ENCODE data around the gene NAA35.

NAA35 gene

DNA sequence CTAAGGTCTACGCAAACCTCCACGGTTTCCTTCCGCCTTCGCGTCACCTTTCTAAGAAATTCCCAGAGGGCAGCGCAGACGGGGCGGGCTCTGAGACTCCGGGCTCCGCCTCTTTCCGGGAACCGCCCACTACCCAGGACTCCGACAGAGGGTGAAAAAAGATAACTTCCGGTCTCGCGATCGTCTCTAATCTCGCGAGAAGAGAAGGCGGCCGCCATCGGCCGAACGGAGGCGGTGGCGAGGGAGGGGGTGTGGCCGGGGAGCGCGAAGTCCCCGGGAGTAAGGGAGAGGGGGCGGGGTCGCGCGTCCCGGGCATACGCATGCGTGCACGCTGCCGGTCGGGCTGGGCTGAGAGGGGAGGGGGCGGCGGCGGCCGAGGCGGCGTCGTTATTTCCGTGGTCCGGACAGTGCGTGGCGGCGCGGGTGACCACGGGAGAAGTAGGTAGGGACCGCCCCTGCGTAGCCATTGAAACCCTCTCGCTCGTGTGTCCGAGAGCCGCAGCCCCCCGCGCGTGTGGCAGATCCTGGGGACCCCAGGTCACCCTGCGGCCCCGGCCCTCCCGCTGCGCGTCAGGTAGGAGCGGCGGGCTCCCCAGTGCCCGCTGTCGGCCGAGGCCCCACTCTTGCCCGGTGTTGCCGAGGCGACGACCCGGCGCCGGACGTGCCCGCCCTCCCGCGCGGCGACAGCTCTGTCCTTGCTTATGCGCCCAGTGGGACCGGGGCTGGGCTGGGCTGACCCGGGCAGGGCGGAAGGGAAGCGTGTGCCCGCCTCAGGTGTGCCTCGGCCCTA, at the start of gene NAA35:
Gene NAA35 (plus strand): TSS at position 315 of the 790 bp plus-strand sequence. CDS start 1,014 bp downstream, outside the sequence.
- Histone ChIP-seq H3K9ac (ENCODE audit: low read length) (peak within 1 kb of the TSS; percentile 84), H3K36me3 (ENCODE audit: control insufficient read depth, insufficient read depth, low read length) (no peaks in the 10 kb centered on the region), H3K4me1 (ENCODE audit: control insufficient read depth, insufficient read depth, low read length) (peaks cover 10% of the 10 kb centered on the region)

DNA sequence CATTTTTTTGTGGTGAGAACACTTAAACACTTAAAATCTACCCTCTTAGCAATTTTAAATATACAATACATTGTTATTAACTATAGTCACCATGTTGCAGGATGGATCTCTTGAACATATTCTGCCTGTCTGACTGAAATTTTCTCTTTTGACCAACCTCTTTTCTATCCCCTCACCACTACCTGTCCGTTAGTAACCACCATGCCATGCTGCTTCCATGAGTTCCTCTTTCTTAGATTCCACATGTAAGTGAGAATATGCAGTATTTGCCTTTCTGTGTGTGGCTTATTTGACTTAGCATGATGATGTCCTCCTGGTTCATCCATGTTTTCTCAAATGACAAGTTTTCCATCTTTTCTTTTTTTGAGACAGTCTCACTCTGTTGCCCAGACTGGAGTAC, 48.5 kb upstream of the NAA35 start:
- Histone ChIP-seq H3K4me1 (ENCODE audit: control insufficient read depth, insufficient read depth, low read length) (no peaks in the 10 kb centered on the region), H3K36me3 (ENCODE audit: control insufficient read depth, insufficient read depth, low read length) (no peaks in the 10 kb centered on the region), H3K4me3 (ENCODE audit: low read length) (no peak overlapping the region), H3K9ac (ENCODE audit: low read length) (no peak overlapping the region), H3K9me3 (ENCODE audit: control insufficient read depth, low read length) (no peaks in the 10 kb centered on the region), H3K27me3 (ENCODE audit: control insufficient read depth, insufficient read depth, low read length) (no peaks in the 10 kb centered on the region)

More for the DNA sequence above, at the start of gene NAA35:
- Histone ChIP-seq H3K27me3 (ENCODE audit: control insufficient read depth, insufficient read depth, low read length) (no peaks in the 10 kb centered on the region), H3K9me3 (ENCODE audit: control insufficient read depth, low read length) (no peaks in the 10 kb centered on the region), H3K4me3 (ENCODE audit: low read length) (peak within 1 kb of the TSS; percentile 60)

DNA sequence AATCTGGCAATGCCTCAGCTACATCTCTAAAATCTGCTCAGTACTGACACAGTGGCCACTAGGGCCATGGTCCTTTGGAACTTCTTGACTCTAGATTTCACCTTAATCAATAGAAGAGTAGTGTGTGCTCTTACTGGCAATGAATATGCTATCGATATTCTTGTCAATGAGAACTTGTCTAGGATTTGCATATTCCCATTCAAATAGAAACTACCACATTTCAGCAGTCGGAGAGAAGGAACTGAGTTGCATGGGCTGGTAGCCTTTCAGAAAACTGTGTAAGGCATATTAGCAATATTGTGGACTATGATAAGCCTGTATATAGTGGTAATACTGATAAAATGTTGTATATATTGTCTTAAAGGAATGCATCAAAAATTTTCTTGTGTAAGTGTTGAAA, 45.3 kb upstream of the NAA35 start:
- Histone ChIP-seq H3K9me3 (ENCODE audit: control insufficient read depth, low read length) (no peaks in the 10 kb centered on the region), H3K36me3 (ENCODE audit: control insufficient read depth, insufficient read depth, low read length) (no peaks in the 10 kb centered on the region), H3K4me3 (ENCODE audit: low read length) (no peak overlapping the region), H3K27me3 (ENCODE audit: control insufficient read depth, insufficient read depth, low read length) (no peaks in the 10 kb centered on the region), H3K4me1 (ENCODE audit: control insufficient read depth, insufficient read depth, low read length) (no peaks in the 10 kb centered on the region), H3K9ac (ENCODE audit: low read length) (no peak overlapping the region)

DNA sequence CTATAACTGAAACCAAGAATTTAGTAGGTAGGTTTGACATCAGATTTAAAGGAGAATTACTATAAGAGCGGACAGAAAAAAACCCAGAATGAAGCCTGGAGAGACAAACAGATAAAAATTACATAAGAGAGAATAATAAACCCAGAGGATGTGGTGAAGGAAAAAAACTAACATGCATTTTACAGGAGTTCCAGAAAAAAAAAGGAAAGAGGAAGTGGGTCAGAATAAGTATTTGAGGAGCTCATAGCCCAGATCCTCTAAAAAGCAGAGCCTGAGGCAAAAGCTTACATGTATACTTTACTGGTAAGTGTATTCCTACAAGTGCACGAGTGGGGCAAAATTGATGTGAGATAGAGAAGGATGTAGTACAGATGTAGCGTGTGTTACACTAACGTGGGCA, 43.1 kb upstream of the NAA35 start:
- Histone ChIP-seq H3K27me3 (ENCODE audit: control insufficient read depth, insufficient read depth, low read length) (no peaks in the 10 kb centered on the region), H3K9ac (ENCODE audit: low read length) (no peak overlapping the region), H3K9me3 (ENCODE audit: control insufficient read depth, low read length) (no peaks in the 10 kb centered on the region), H3K36me3 (ENCODE audit: control insufficient read depth, insufficient read depth, low read length) (no peaks in the 10 kb centered on the region), H3K4me3 (ENCODE audit: low read length) (no peak overlapping the region), H3K4me1 (ENCODE audit: control insufficient read depth, insufficient read depth, low read length) (no peaks in the 10 kb centered on the region)

DNA sequence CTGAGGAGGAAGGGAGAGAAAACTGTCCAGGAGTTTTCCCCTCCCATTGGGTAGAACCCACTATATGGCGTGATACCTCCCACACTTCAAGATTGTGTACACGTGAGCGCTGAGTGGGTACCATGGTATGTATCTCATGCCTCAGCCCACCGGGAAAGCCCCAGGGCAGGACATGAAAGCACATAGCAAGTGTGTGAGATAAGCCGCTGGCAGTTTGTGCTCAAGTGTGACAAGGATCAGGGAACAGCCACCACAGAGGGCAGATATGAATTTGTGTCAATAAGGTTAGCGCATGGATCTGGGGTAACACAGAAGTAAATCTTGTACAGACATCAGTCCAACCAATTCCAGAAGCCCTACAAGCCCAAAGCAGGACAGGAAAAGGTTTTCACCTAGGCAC, 42.6 kb upstream of the NAA35 start:
- H3K4me3 ChIP-seq (ENCODE audit: low read length): no peak overlapping the region
- H3K9ac ChIP-seq (ENCODE audit: low read length): no peak overlapping the region

DNA sequence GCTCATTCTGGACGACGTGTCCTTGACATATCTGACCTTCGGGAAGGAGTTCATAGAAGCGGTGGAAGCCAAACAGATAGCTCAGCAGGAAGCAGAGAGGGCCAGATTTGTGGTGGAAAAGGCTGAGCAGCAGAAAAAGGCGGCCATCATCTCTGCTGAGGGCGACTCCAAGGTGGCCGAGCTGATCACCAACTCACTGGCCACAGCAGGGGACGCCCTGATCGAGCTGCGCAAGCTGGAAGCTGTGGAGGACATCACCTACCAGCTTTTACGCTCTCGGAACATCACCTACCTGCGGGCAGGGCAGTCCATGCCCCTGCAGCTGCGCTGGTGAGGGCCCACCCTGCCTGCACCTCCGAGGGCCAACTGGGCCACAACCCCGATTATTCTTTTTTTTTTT, 41.6 kb upstream of the NAA35 start:
- H3K36me3 ChIP-seq (ENCODE audit: control insufficient read depth, insufficient read depth, low read length): no peaks in the 10 kb centered on the region
- no peak overlapping the region for H3K9ac ChIP-seq (ENCODE audit: low read length)
- no peaks in the 10 kb centered on the region for H3K4me1 ChIP-seq (ENCODE audit: control insufficient read depth, insufficient read depth, low read length)
- no peak overlapping the region for H3K4me3 ChIP-seq (ENCODE audit: low read length)
- H3K9me3 ChIP-seq (ENCODE audit: control insufficient read depth, low read length): no peaks in the 10 kb centered on the region
- no peaks in the 10 kb centered on the region for H3K27me3 ChIP-seq (ENCODE audit: control insufficient read depth, insufficient read depth, low read length)

More for the DNA sequence above, 42.6 kb upstream of the NAA35 start:
- Histone ChIP-seq H3K4me1 (ENCODE audit: control insufficient read depth, insufficient read depth, low read length) (no peaks in the 10 kb centered on the region), H3K36me3 (ENCODE audit: control insufficient read depth, insufficient read depth, low read length) (no peaks in the 10 kb centered on the region), H3K27me3 (ENCODE audit: control insufficient read depth, insufficient read depth, low read length) (no peaks in the 10 kb centered on the region), H3K9me3 (ENCODE audit: control insufficient read depth, low read length) (no peaks in the 10 kb centered on the region)

DNA sequence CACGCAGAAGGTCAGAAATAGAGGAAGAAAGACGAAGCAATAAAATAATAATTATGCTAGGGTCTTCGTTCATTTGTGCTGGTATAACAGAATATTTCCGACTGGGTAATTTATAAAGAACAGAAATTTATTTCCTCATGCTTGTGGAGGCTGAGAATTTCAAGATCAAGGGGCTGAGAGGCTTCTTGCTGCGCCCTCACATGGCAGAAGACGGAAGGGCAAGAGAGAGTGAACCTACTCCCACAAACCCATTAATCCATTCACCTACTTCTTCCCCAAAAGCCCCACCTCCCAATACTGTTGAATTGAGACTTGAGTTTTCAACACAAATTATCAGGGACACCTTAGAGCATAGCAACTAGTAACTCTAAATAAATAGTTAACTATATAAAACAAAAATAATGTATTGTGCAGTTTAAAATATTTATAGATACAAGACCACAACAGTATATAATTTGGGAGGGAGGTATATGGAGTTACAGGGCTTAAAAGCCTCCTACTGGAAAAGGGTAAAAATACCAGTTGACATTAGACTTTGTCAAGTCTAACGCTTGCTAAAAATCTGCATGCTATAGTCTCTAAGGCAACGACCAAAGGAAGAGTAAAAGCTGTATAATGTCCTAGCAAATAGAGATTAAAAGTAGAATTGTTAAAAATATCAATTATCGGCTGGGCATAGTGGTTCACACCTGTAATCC, 40.3 kb upstream of the NAA35 start:
- Histone ChIP-seq H3K36me3 (ENCODE audit: control insufficient read depth, insufficient read depth, low read length) (no peaks in the 10 kb centered on the region), H3K9me3 (ENCODE audit: control insufficient read depth, low read length) (no peaks in the 10 kb centered on the region), H3K9ac (ENCODE audit: low read length) (no peak overlapping the region), H3K27me3 (ENCODE audit: control insufficient read depth, insufficient read depth, low read length) (no peaks in the 10 kb centered on the region), H3K4me3 (ENCODE audit: low read length) (no peak overlapping the region), H3K4me1 (ENCODE audit: control insufficient read depth, insufficient read depth, low read length) (no peaks in the 10 kb centered on the region)

DNA sequence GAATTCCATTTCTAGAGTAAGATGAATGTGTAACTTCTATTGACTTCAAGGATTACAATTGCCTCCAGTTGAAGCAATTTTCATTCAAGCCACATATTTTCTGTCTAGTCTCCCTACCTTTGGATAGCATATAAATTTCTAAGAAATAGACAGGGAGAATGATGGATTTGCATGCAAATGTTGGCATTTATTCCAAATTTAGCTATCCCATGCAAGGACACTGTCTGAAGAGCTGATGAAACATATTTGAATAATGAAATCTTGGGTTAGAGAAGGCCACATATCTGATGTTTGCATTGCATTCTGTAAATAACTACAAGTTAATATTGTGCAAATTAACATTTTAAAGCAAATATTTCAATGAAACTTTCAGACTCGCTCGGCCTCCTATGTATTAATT, 36.0 kb upstream of the NAA35 start:
- no peak overlapping the region for H3K4me3 ChIP-seq (ENCODE audit: low read length)
- no peaks in the 10 kb centered on the region for H3K36me3 ChIP-seq (ENCODE audit: control insufficient read depth, insufficient read depth, low read length)
- H3K4me1 ChIP-seq (ENCODE audit: control insufficient read depth, insufficient read depth, low read length): no peaks in the 10 kb centered on the region
- no peaks in the 10 kb centered on the region for H3K9me3 ChIP-seq (ENCODE audit: control insufficient read depth, low read length)
- no peak overlapping the region for H3K9ac ChIP-seq (ENCODE audit: low read length)
- no peaks in the 10 kb centered on the region for H3K27me3 ChIP-seq (ENCODE audit: control insufficient read depth, insufficient read depth, low read length)

DNA sequence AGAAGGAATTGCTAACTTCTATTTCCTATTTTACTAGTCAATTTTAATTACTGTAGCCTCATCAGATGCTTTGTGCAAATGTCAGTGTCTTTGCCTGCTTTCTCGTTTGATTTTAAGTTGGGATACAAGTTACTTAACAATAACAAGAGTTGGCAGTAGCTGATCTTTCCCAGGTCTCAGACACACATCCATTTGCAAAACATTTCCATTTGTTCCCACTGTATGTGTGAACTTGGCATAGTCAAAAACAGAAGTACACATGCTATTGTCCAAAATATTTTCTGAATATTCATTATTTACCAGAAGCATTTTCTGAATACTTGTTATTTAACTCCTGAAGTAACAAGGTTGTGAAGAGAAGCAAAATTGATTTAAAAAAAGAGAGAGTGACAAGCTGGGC, 35.0 kb upstream of the NAA35 start:
- Histone ChIP-seq H3K27me3 (ENCODE audit: control insufficient read depth, insufficient read depth, low read length) (no peaks in the 10 kb centered on the region), H3K9ac (ENCODE audit: low read length) (no peak overlapping the region), H3K9me3 (ENCODE audit: control insufficient read depth, low read length) (no peaks in the 10 kb centered on the region)

DNA sequence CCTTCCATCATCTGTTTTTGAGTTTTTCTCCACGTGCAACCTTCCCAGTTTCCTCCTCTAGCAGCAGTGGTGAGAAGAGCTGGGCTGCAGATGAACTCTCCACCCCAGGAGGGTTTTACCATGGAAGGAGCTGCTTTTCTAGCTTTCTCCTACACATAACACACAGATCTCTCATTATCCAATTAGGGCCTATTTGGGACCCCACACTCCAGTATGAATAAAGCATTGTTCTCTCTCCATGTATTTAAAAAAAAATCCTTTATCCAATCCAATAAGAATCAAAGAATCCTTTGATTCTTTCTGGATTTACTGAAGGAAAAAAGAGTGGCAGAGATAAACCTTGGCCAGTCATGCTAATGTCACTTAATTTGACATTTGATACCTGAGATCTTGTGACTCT, 31.6 kb upstream of the NAA35 start:
- Histone ChIP-seq H3K4me3 (ENCODE audit: low read length) (no peak overlapping the region), H3K4me1 (ENCODE audit: control insufficient read depth, insufficient read depth, low read length) (peaks cover 2% of the 10 kb centered on the region), H3K27me3 (ENCODE audit: control insufficient read depth, insufficient read depth, low read length) (no peaks in the 10 kb centered on the region), H3K9ac (ENCODE audit: low read length) (no peak overlapping the region), H3K9me3 (ENCODE audit: control insufficient read depth, low read length) (no peaks in the 10 kb centered on the region), H3K36me3 (ENCODE audit: control insufficient read depth, insufficient read depth, low read length) (no peaks in the 10 kb centered on the region)

More for the DNA sequence above, 35.0 kb upstream of the NAA35 start:
- H3K4me1 ChIP-seq (ENCODE audit: control insufficient read depth, insufficient read depth, low read length): no peaks in the 10 kb centered on the region
- no peaks in the 10 kb centered on the region for H3K36me3 ChIP-seq (ENCODE audit: control insufficient read depth, insufficient read depth, low read length)
- no peak overlapping the region for H3K4me3 ChIP-seq (ENCODE audit: low read length)

DNA sequence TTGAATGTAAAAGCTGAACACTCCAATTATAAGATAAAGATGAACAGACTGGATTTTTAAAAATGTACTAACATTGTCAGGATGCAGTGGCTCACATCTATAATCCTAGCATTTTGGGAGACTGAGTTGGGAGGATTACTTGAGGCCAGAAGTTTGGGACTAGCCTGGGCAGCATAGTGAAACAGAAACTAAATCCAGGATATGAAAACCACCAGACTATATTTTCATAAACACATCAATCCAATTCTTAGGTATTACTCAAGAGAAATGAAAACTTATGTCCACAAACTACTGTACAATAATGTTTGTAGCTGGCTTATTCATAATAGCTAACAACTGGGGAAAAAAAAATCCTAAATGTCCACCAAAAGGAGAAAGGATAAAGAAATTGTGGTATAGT, 26.8 kb upstream of the NAA35 start:
- H3K27me3 ChIP-seq (ENCODE audit: control insufficient read depth, insufficient read depth, low read length): no peaks in the 10 kb centered on the region
- H3K9me3 ChIP-seq (ENCODE audit: control insufficient read depth, low read length): no peaks in the 10 kb centered on the region
- peaks cover 4% of the 10 kb centered on the region for H3K4me1 ChIP-seq (ENCODE audit: control insufficient read depth, insufficient read depth, low read length)
- no peaks in the 10 kb centered on the region for H3K36me3 ChIP-seq (ENCODE audit: control insufficient read depth, insufficient read depth, low read length)
- H3K4me3 ChIP-seq (ENCODE audit: low read length): no peak overlapping the region
- no peak overlapping the region for H3K9ac ChIP-seq (ENCODE audit: low read length)

DNA sequence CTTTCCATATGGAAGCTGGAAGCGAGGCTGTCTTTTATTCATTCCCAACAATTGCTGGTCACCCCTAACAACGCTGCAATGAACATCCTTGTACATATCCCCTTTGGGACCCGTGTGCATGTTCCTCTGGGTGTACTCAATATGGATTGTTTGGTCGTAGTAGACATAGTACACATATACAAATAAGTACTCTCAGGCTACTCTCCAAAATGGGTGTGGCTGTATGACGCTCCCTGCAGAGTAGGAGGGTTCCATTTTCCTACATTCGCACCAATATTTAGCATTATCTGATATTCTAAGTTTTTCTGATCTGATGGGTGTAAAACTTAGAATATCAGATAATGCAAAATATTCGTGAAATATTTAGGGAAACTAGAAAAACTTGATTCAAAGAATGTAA, 23.2 kb upstream of the NAA35 start:
- H3K4me1 ChIP-seq (ENCODE audit: control insufficient read depth, insufficient read depth, low read length): peaks cover 4% of the 10 kb centered on the region
- H3K36me3 ChIP-seq (ENCODE audit: control insufficient read depth, insufficient read depth, low read length): no peaks in the 10 kb centered on the region
- H3K9ac ChIP-seq (ENCODE audit: low read length): no peak overlapping the region
- H3K9me3 ChIP-seq (ENCODE audit: control insufficient read depth, low read length): no peaks in the 10 kb centered on the region
- H3K27me3 ChIP-seq (ENCODE audit: control insufficient read depth, insufficient read depth, low read length): no peaks in the 10 kb centered on the region
- no peak overlapping the region for H3K4me3 ChIP-seq (ENCODE audit: low read length)
